Kidney epithelial cell (primary cell): ENCODE data around the gene NDUFB4. TPM values are rescaled to one million over a fixed set of nuclear protein-coding genes. Genes with fewer than 3 reads are reported as not detected.

ENCODE experiments used
- DNase-seq: peaks from one replicate; pipeline ENCODE4 v3.0.0-alpha.2; 2010; ENCODE audit warnings: low read depth
- H3K27me3 ChIP-seq: 2 replicates; pipeline ENCODE4 v1.6.0; 2011; ENCODE audit warnings: low read length; ENCODE audit not compliant: control insufficient read depth, insufficient read depth
- H3K36me3 ChIP-seq: 2 replicates; pipeline ENCODE4 v1.5.1; 2011; ENCODE audit warnings: low read length; ENCODE audit not compliant: control insufficient read depth, insufficient read depth
- H3K4me3 ChIP-seq: 2 replicates; pipeline ENCODE4 v1.5.1; 2011; ENCODE audit warnings: low read depth, mild to moderate bottlenecking, control low read depth, low read length
- CTCF ChIP-seq: IDR thresholded peaks from 2 replicates; pipeline ENCODE4 v1.5.1; 2011; ENCODE audit warnings: mild to moderate bottlenecking, moderate library complexity, low read length, control low read depth, inconsistent platforms; ENCODE audit not compliant: insufficient read depth, poor library complexity, severe bottlenecking
- total RNA-seq: library from RNA; depleted of rRNA; stranded (reverse); fragments of >200 nt; gene quantifications from 2 replicates; pipeline ENCODE4 v1.2.3, GENCODE V29; 2015

NDUFB4 gene
- 52.1 and 117 TPM in 2 replicates for total RNA-seq

- H3K36me3 ChIP-seq, result no peaks in the 10 kb centered on the region
- DNase-seq, result peak; percentile 96
- no peak for TF ChIP-seq CTCF
- H3K4me3 ChIP-seq, result peak within 1 kb of the TSS; percentile 62
- no peaks in the 10 kb centered on the region for H3K27me3 ChIP-seq
These were observed at the start of gene NDUFB4 for GRCh38 chr3:120596116-120596852. Gene NDUFB4, plus strand, starts transcription at chr3:120596336. Its CDS starts 24 bp downstream, at chr3:120596360.

GRCh38 chr3:120550546-120550945 is 45.6 kb upstream of the NDUFB4 start:
- H3K4me3 ChIP-seq, result no peak overlapping the region
- DNase-seq, result no peak
- H3K27me3 ChIP-seq, result no peaks in the 10 kb centered on the region
- no peak for TF ChIP-seq CTCF
- H3K36me3 ChIP-seq, result no peaks in the 10 kb centered on the region

GRCh38 chr3:120552184-120553172 is 43.7 kb upstream of the NDUFB4 start:
- Histone ChIP-seq H3K4me3 (no peak overlapping the region), H3K27me3 (no peaks in the 10 kb centered on the region), H3K36me3 (no peaks in the 10 kb centered on the region)
- no peak for TF ChIP-seq CTCF
- DNase-seq, result no peak

GRCh38 chr3:120554812-120555606 is 41.1 kb upstream of the NDUFB4 start:
- Histone ChIP-seq H3K4me3 (no peak overlapping the region), H3K27me3 (no peaks in the 10 kb centered on the region), H3K36me3 (no peaks in the 10 kb centered on the region)
- no peak for TF ChIP-seq CTCF
- no peak for DNase-seq

GRCh38 chr3:120555657-120556509 is 40.3 kb upstream of the NDUFB4 start:
- no peaks in the 10 kb centered on the region for H3K36me3 ChIP-seq
- no peak for DNase-seq
- no peak overlapping the region for H3K4me3 ChIP-seq
- H3K27me3 ChIP-seq, result no peaks in the 10 kb centered on the region
- no peak for TF ChIP-seq CTCF
